Measurements from ENCODE around the gene RFNG.

- TF ChIP-seq POLR2AphosphoS5 (IDR thresholded peaks at IDR 0.05) (no peak), CTCF (IDR thresholded peaks at IDR 0.05) (no peak), EP300 (IDR thresholded peaks at IDR 0.05) (no peak), POLR2A (IDR thresholded peaks at IDR 0.05) (no peak)
Observed at GRCh38 chr17:82080048-82080788, 28.6 kb upstream of the RFNG start.
